OCI-LY7 (cell line): Measurements from ENCODE around the gene VEPH1.

Source experiments
- EZH2phosphoT487 ChIP-seq: fragments of 200-600 bp; sonication (generic); IDR thresholded peaks from 2 replicates; pipeline ENCODE4 v1.6.1; 2018; ENCODE audit warnings: low read depth, borderline replicate concordance, mild to moderate bottlenecking, mixed run types, antibody characterized with exemption, low read length, moderate library complexity, mixed read lengths
- TF ChIP-seq, protein P1 (sequence below): fragments of 200-600 bp; sonication (generic); conservative IDR thresholded peaks from 2 replicates; pipeline ENCODE4 v1.5.1; 2014; ENCODE audit warnings: mild to moderate bottlenecking, antibody characterized with exemption, low read length, moderate library complexity, mixed read lengths

- TF ChIP-seq, protein P1, sequence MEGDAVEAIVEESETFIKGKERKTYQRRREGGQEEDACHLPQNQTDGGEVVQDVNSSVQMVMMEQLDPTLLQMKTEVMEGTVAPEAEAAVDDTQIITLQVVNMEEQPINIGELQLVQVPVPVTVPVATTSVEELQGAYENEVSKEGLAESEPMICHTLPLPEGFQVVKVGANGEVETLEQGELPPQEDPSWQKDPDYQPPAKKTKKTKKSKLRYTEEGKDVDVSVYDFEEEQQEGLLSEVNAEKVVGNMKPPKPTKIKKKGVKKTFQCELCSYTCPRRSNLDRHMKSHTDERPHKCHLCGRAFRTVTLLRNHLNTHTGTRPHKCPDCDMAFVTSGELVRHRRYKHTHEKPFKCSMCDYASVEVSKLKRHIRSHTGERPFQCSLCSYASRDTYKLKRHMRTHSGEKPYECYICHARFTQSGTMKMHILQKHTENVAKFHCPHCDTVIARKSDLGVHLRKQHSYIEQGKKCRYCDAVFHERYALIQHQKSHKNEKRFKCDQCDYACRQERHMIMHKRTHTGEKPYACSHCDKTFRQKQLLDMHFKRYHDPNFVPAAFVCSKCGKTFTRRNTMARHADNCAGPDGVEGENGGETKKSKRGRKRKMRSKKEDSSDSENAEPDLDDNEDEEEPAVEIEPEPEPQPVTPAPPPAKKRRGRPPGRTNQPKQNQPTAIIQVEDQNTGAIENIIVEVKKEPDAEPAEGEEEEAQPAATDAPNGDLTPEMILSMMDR: no peak
- no peak for TF ChIP-seq EZH2phosphoT487
These were observed 227.4 kb downstream of the VEPH1 start for GRCh38 chr3:157275832-157276231.
